HepG2 (cell line): ENCODE data around the gene TXNRD2. TPM values are rescaled to one million over a fixed set of nuclear protein-coding genes. Genes with fewer than 3 reads are reported as not detected.

Experiments used
- CREB3 ChIP-seq: sonication (generic); formaldehyde crosslinking; IDR thresholded peaks from 2 replicates; pipeline ENCODE4 v1.5.0; 2020; ENCODE audit warnings: missing genetic modification reagents
- MLX ChIP-seq: IDR thresholded peaks from 2 replicates; pipeline ENCODE4 v1.6.1; 2016
- NR3C1 ChIP-seq: sonication (generic); formaldehyde crosslinking; IDR thresholded peaks from 2 replicates; pipeline ENCODE4 v1.4.0; 2020; ENCODE audit warnings: missing genetic modification reagents
- POLR2G ChIP-seq: fragments of 200-400 bp; formaldehyde crosslinking; IDR thresholded peaks from 2 replicates; pipeline ENCODE4 v1.6.1; 2018; ENCODE audit warnings: mild to moderate bottlenecking, low read depth, low read length, moderate library complexity
- RAD51 ChIP-seq: fragments of 450-650 bp; IDR thresholded peaks from 2 replicates; pipeline ENCODE4 v1.6.1; 2016; ENCODE audit warnings: borderline replicate concordance
- RORA ChIP-seq: sonication (generic); formaldehyde crosslinking; IDR thresholded peaks from 2 replicates; pipeline ENCODE4 v1.5.0; 2020; ENCODE audit warnings: mild to moderate bottlenecking, missing genetic modification reagents, moderate library complexity
- TMF1 ChIP-seq: sonication (generic); formaldehyde crosslinking; IDR thresholded peaks from 2 replicates; pipeline ENCODE4 v1.8.1; 2022; ENCODE audit warnings: low read depth, missing genetic modification reagents
- ZFP36L2 ChIP-seq: sonication (generic); formaldehyde crosslinking; IDR thresholded peaks from 2 replicates; pipeline ENCODE4 v1.4.0; 2020; ENCODE audit warnings: missing genetic modification reagents
- ZFP41 ChIP-seq: sonication (generic); formaldehyde crosslinking; IDR thresholded peaks from 2 replicates; pipeline ENCODE4 v1.4.0; 2020; ENCODE audit warnings: mild to moderate bottlenecking, missing genetic modification reagents, borderline replicate concordance
- ZNF138 ChIP-seq: sonication (generic); formaldehyde crosslinking; IDR thresholded peaks from 2 replicates; pipeline ENCODE4 v1.5.0; 2020; ENCODE audit warnings: mild to moderate bottlenecking, low read depth, missing genetic modification reagents
- ZNF33B ChIP-seq: sonication (generic); formaldehyde crosslinking; IDR thresholded peaks from 2 replicates; pipeline ENCODE4 v1.5.1; 2020; ENCODE audit warnings: mild to moderate bottlenecking, missing genetic modification reagents
- ZNF562 ChIP-seq: sonication (generic); formaldehyde crosslinking; IDR thresholded peaks from 2 replicates; pipeline ENCODE4 v1.8.0; 2022; ENCODE audit warnings: missing genetic modification reagents, borderline replicate concordance
- ZNF652 ChIP-seq: IDR thresholded peaks from 2 replicates; pipeline ENCODE4 v1.6.1; 2016; ENCODE audit warnings: low read depth, borderline replicate concordance
- ZNF703 ChIP-seq: sonication (generic); formaldehyde crosslinking; IDR thresholded peaks from 2 replicates; pipeline ENCODE4 v1.5.1; 2020; ENCODE audit warnings: missing genetic modification reagents, mild to moderate bottlenecking, moderate library complexity, borderline replicate concordance
- ZNF768 ChIP-seq: sonication (generic); formaldehyde crosslinking; IDR thresholded peaks from 2 replicates; pipeline ENCODE4 v1.4.0; 2020; ENCODE audit warnings: missing genetic modification reagents
- ZNF839 ChIP-seq: sonication (generic); formaldehyde crosslinking; IDR thresholded peaks from 2 replicates; pipeline ENCODE4 v1.4.0; 2020; ENCODE audit warnings: missing genetic modification reagents, mild to moderate bottlenecking, borderline replicate concordance
- polyA plus RNA-seq, 8 experiments: library from polyadenylated mRNA; depleted of rRNA in 3 of 8; stranded (reverse) in 7 of 8; unstranded in 1 of 8; fragments of >200 nt; fragmentation: Illumina TruSeq in 4 of 8; extraction: Trizol in 4 of 8; gene quantifications; 2 replicates each; pipeline versions ENCODE4 v1.2.1 to v1.2.3, GENCODE V29; 2011 to 2016; ENCODE audit warnings: low read depth in 4 of 8, missing spikeins in 1 of 8, mixed read lengths in 1 of 8; ENCODE audit not compliant: insufficient read depth in 1 of 8
- total RNA-seq, 5 experiments: library from RNA; depleted of rRNA; stranded (reverse); fragments of >200 nt; fragmentation: Illumina TruSeq; extraction: Trizol; gene quantifications; 2 replicates each; pipeline ENCODE4 v1.2.3, GENCODE V29; 2016; ENCODE audit warnings: low read depth in 1 of 5
- TF ChIP-seq, protein P1 (sequence below): sonication (generic); formaldehyde crosslinking; IDR thresholded peaks from 2 replicates; pipeline ENCODE4 v1.5.0; 2020; ENCODE audit warnings: missing genetic modification reagents, mild to moderate bottlenecking, borderline replicate concordance
- TF ChIP-seq, protein P2 (sequence below): sonication (generic); formaldehyde crosslinking; IDR thresholded peaks from 2 replicates; pipeline ENCODE4 v1.8.0; 2022; ENCODE audit warnings: missing genetic modification reagents, low read depth, mild to moderate bottlenecking, borderline replicate concordance
- TF ChIP-seq, protein P3 (sequence below): sonication (generic); formaldehyde crosslinking; IDR thresholded peaks from 2 replicates; pipeline ENCODE4 v1.8.0; 2022; ENCODE audit warnings: mild to moderate bottlenecking, missing genetic modification reagents, moderate library complexity
- TF ChIP-seq, protein P4 (sequence below): sonication (generic); formaldehyde crosslinking; IDR thresholded peaks from 2 replicates; pipeline ENCODE4 v1.5.0; 2020; ENCODE audit warnings: missing genetic modification reagents
- TF ChIP-seq, protein P5 (sequence below): sonication (generic); formaldehyde crosslinking; conservative IDR thresholded peaks from 2 replicates; pipeline ENCODE4 v1.4.0; 2020; ENCODE audit warnings: missing genetic modification reagents

Gene TXNRD2
- total and polyA plus RNA-seq, 2 of the 13 experiments (the other 11 are each of a cell fraction or from before 2014, with no cell fraction given) = 17.5 to 18.6 TPM

DNA sequence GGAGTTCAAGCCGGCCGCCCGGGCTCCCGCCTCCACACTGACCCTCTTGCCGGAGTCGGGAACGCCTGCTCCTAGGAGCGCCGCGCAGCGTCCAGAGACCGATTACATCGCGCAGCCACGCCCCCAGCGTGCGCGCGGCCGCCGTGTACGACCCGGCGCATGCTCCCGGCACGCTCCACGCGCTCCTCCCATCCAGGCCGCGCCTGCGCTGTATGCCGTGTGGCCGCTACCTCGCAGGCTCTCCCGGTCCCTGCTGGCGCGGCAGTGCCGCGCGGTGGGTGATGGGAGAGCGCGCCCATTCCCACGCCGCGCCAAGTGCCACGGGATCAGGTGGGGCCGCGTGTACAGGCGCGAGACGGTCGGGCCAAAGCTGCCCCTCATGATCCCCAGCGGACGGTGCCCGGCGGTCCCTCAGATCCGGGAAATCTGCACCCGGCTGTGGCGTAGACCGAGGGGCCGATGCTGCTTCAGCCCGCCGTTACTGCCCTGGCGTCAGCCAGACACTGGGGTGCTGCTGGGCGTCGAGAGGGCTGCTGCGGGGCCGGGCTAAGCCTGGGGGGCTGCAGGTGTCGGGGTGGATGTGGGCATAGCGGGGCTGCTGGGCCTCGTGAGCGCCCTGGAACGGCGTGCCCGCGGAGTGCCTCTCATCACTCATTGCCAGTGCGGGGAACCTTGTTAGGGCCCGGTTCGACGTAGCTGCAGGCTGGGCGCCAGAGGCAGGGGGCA, 86.7 kb downstream of the TXNRD2 start, which contains the start of the genes GNB1L and RTL10 (continued):
- TF ChIP-seq RORA (CRISPR knock-in tag) (no peak), ZNF652 (CRISPR knock-in tag) (no peak), RAD51 (no peak), ZNF703 (no peak; the same call in 1 of the 2 replicates), CREB3 (CRISPR knock-in tag) (peak; percentile 91), POLR2G (peak; percentile 96), NR3C1 (CRISPR knock-in tag) (no peak), ZFP41 (CRISPR knock-in tag) (peak; percentile 41; the same call in 1 of the 2 replicates), ZNF768 (peak; percentile 71), TMF1 (CRISPR knock-in tag) (no peak; the same call in 1 of the 2 replicates), MLX (peak; percentile 79; the same call in 1 of the 2 replicates), ZNF33B (no peak), ZNF839 (CRISPR knock-in tag) (no peak; the same call in 1 of the 2 replicates), ZNF138 (CRISPR knock-in tag) (no peak; the same call in none of the 2 replicates), ZNF562 (peak; percentile 52; the same call in 1 of the 2 replicates), ZFP36L2 (CRISPR knock-in tag) (no peak)
- TF ChIP-seq, protein P1, sequence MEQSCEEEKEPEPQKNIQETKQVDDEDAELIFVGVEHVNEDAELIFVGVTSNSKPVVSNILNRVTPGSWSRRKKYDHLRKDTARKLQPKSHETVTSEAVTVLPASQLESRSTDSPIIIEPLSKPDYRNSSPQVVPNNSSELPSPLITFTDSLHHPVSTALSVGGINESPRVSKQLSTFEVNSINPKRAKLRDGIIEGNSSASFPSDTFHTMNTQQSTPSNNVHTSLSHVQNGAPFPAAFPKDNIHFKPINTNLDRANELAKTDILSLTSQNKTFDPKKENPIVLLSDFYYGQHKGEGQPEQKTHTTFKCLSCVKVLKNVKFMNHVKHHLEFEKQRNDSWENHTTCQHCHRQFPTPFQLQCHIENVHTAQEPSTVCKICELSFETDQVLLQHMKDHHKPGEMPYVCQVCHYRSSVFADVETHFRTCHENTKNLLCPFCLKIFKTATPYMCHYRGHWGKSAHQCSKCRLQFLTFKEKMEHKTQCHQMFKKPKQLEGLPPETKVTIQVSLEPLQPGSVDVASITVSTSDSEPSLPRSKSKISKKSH = peak; percentile 45; the same call in 1 of the 2 replicates
- TF ChIP-seq, protein P2, sequence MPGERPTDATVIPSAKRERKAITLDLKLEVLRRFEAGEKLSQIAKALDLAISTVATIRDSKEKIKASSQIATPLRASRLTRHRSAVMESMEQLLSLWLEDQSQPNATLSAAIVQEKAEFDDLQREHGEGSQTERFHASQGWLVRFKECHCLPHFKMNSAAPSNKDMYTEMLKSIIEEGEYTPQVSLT (CRISPR knock-in tag) = no peak; the same call in 1 of the 2 replicates
- TF ChIP-seq, protein P3, sequence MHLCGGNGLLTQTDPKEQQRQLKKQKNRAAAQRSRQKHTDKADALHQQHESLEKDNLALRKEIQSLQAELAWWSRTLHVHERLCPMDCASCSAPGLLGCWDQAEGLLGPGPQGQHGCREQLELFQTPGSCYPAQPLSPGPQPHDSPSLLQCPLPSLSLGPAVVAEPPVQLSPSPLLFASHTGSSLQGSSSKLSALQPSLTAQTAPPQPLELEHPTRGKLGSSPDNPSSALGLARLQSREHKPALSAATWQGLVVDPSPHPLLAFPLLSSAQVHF (CRISPR knock-in tag) = peak; percentile 97
- TF ChIP-seq, protein P4, sequence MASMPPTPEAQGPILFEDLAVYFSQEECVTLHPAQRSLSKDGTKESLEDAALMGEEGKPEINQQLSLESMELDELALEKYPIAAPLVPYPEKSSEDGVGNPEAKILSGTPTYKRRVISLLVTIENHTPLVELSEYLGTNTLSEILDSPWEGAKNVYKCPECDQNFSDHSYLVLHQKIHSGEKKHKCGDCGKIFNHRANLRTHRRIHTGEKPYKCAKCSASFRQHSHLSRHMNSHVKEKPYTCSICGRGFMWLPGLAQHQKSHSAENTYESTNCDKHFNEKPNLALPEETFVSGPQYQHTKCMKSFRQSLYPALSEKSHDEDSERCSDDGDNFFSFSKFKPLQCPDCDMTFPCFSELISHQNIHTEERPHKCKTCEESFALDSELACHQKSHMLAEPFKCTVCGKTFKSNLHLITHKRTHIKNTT (CRISPR knock-in tag) = no peak
- TF ChIP-seq, protein P5, sequence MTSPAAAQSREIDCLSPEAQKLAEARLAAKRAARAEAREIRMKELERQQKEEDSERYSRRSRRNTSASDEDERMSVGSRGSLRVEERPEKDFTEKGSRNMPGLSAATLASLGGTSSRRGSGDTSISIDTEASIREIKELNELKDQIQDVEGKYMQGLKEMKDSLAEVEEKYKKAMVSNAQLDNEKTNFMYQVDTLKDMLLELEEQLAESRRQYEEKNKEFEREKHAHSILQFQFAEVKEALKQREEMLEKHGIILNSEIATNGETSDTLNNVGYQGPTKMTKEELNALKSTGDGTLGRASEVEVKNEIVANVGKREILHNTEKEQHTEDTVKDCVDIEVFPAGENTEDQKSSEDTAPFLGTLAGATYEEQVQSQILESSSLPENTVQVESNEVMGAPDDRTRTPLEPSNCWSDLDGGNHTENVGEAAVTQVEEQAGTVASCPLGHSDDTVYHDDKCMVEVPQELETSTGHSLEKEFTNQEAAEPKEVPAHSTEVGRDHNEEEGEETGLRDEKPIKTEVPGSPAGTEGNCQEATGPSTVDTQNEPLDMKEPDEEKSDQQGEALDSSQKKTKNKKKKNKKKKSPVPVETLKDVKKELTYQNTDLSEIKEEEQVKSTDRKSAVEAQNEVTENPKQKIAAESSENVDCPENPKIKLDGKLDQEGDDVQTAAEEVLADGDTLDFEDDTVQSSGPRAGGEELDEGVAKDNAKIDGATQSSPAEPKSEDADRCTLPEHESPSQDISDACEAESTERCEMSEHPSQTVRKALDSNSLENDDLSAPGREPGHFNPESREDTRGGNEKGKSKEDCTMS = no peak
